ENCODE results near the gene TLX2.

Gene TLX2

GRCh38 chr2:74554820-74555531 is 40.7 kb downstream of the TLX2 start:
- H3K27ac ChIP-seq, result peak overlapping the region; percentile 58
- ChIA-PET CTCF (no interaction called here), POLR2A (ENCODE audit: low non-redundant PET) (no interaction called here)
- TF ChIP-seq CTCF (conservative IDR thresholded peaks at IDR 0.05; ENCODE audit: low read depth), result no peak
- DNase-seq (ENCODE audit: low spot score), result no peak

GRCh38 chr2:74555610-74556103 is 41.4 kb downstream of the TLX2 start:
- no peak for DNase-seq (ENCODE audit: low spot score)
- TF ChIP-seq CTCF (conservative IDR thresholded peaks at IDR 0.05; ENCODE audit: low read depth), result no peak
- POLR2A ChIA-PET (ENCODE audit: low non-redundant PET), result no interaction called here
- CTCF ChIA-PET, result no interaction called here
- no peak overlapping the region for H3K27ac ChIP-seq

- TF ChIP-seq CTCF (conservative IDR thresholded peaks at IDR 0.05; ENCODE audit: low read depth), result no peak
- H3K27ac ChIP-seq, result no peak overlapping the region
- no peak for DNase-seq (ENCODE audit: low spot score)
- ChIA-PET CTCF (no interaction called here), POLR2A (ENCODE audit: low non-redundant PET) (no interaction called here)
Measured at GRCh38 chr2:74556159-74556558, 41.9 kb downstream of the TLX2 start.

- POLR2A ChIA-PET (ENCODE audit: low non-redundant PET), result no interaction called here
- no peak for TF ChIP-seq CTCF (conservative IDR thresholded peaks at IDR 0.05; ENCODE audit: low read depth)
- CTCF ChIA-PET, result no interaction called here
- no peak overlapping the region for H3K27ac ChIP-seq
- no peak for DNase-seq (ENCODE audit: low spot score)
Measured at GRCh38 chr2:74556831-74557370, 42.7 kb downstream of the TLX2 start.

- ChIA-PET POLR2A (ENCODE audit: low non-redundant PET) (no interaction called here), CTCF (interaction anchor here (1.1 kb wide), 1 partner anchor 223 kb away, joined by 5 read pairs; no protein-coding TSS in a partner anchor)
- H3K27ac ChIP-seq, result no peak overlapping the region
- TF ChIP-seq CTCF (conservative IDR thresholded peaks at IDR 0.05; ENCODE audit: low read depth), result no peak
- DNase-seq (ENCODE audit: low spot score), result no peak
Measured at GRCh38 chr2:74558284-74559230, 44.3 kb downstream of the TLX2 start.

- H3K27ac ChIP-seq, result no peak overlapping the region
- POLR2A ChIA-PET (ENCODE audit: low non-redundant PET), result no interaction called here
- CTCF ChIA-PET, result interaction anchor here (0.7 kb wide), 1 partner anchor 61 kb away, joined by 3 read pairs; no protein-coding TSS in a partner anchor
- no peak for TF ChIP-seq CTCF (conservative IDR thresholded peaks at IDR 0.05; ENCODE audit: low read depth)
- no peak for DNase-seq (ENCODE audit: low spot score)
Measured at GRCh38 chr2:74559912-74560311, 45.7 kb downstream of the TLX2 start.

All from RWPE1 (cell line).